GM21423 (cell line): ENCODE results near the gene GC.
A peak's percentile ranks its signal among the peaks of the same experiment; 100 is the strongest.
"Not testable (repeated sequence)": the region's sequence is repeated elsewhere in the genome, so short reads cannot be mapped to it uniquely, and the experiment has no call there.

Source experiments
- ATAC-seq: cut with Tn5 transposase; IDR thresholded peaks from one replicate; pipeline ENCODE4 v1.9.1; 2021; ENCODE audit warnings: mild to moderate bottlenecking, moderate library complexity; ENCODE audit not compliant: unreplicated experiment

The GC gene, protein sequence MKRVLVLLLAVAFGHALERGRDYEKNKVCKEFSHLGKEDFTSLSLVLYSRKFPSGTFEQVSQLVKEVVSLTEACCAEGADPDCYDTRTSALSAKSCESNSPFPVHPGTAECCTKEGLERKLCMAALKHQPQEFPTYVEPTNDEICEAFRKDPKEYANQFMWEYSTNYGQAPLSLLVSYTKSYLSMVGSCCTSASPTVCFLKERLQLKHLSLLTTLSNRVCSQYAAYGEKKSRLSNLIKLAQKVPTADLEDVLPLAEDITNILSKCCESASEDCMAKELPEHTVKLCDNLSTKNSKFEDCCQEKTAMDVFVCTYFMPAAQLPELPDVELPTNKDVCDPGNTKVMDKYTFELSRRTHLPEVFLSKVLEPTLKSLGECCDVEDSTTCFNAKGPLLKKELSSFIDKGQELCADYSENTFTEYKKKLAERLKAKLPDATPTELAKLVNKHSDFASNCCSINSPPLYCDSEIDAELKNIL

DNA sequence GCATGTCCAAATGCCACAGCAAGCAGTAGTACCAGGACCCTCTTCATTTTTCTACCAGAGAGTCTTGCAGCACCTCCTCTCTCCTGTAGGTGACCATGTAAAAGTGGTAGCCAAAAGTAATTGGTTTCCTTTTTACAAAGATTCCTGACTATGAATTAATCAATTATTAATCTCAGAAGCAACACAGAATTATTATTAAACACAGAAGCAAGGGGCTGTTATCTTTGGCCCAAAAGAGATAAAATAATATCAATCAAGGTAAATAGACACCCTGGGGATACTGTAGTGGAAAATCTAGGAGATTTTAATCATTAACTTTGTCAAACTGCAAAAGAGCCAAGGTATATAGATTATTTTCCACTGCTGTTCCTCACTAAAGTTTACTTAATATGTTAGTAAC lies at the start of gene GC:
Gene GC, minus strand, starts transcription at position 108 of the 400 bp plus-strand sequence. Its CDS starts 61 bp downstream, at position 47.
- no peak for ATAC-seq

DNA sequence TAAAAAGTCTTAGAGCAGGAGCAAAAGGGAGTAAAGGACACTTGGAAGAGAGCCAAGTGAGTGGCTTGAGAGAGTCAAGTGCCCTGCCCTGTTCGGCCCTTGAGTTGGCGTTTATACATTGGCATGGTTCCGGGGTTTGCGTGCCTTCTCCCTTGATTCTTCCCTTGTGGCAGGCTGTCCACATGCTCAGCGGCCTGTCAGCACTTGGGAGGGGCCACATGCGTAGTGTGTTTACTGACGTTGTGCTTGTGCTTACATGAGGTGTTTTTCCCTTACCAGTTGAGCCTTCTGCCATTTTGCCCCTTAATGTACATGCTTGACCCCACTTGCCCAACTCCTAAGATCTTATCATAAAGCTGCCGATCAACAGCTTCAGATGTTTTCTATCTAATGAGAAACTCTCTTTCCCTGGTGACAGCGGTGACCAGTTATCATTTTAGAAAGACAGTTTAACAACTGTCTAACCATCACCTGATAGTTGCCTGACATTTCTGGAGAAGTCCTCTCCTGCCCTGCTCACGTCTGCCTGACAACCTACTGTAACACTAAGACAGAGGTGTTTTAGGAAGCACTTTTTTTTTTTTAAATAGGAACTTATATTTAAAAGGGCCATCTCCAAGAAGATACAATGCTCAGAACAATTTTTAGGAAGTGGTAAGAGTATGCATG lies 49.5 kb upstream of the GC start:
- ATAC-seq: no peak

DNA sequence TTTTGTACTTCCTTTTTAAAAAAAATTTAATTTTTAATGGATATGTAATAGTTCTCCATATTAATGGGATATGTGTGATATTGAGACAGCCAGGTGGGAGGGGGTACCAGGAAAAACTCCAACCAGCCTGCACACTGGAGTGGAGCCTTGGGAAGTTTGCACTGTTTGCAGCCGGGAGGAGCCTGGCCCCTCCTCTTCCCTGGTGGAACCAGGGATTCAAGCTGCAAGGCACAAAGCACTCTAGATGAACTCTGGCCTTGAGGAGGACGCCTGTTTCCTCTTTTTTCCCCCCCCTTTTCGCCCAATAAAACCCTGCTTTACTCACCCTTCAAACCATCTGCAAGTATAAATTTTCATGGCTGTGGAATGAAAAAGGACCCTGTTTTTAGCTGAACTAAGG lies 48.2 kb upstream of the GC start:
- ATAC-seq: no peak

DNA sequence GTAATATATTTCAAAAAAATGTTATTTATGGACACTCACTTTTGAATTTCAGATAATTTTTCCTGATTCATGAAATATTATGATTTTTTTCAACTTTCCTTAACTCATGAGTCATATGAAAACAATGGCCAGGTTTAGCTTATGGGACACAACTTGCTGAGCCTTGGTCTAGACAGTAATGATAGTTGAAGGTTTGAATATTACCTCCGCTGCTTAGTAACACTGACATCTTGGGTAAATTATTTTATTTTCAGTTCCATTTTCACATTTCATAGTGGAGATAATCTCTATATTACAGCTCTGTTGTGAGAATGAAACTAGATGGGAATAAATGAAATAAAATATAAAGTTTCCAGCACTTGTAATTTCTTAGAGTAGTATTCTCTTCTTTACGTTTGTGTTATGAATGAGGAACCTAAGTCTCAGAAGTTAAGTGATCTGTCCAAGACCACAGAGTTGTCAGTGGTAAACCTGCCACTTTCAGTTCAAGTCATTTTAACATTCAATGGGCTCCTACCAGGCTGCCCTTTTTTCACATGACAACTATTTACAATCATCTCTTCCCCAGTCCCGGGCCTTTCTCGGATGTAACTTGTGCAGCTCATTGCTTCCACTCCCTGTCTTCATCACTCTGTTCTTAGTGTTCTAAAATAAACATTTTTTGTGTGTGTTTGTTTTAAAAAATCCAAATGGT lies 46.8 kb upstream of the GC start:
- peak; percentile 73 for ATAC-seq

DNA sequence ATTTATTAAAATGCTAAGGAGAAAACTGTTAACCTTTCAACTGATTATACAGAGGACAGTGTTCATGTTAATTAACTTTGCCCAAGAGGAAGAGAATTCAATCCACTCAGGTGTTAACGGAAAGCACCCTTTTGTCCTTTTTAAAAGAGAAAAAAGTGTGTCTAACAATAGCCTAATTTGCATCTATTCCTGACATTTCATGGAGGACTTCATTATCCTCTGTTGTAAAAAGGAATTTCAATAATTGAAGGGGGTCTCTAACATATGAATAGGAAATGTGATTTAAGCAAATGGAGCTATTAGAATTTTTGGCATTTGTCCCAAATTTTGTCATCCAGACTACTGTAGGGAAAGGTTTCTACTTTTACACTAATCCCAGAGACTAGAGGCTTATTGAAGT lies 44.6 kb upstream of the GC start:
- no peak for ATAC-seq

DNA sequence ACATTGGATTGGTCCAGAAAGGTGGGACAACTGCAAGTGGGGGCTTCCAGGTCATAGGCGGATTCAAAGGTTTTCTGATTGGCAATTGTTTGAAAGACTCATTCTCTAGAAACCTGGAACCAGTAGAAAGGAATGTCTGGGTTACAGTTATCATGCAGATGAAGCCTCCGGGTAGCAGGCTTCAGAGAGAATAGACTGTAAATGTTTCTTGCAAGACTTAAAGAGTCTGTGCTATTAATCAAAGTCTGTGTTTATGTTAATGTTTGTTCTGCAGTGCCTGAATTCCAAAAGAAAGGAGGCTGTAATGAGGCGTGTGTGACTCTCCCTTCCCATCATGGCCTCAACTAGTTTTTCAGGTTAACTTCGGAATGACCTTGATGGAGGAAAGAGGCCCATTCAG lies 43.9 kb upstream of the GC start:
- no peak for ATAC-seq

DNA sequence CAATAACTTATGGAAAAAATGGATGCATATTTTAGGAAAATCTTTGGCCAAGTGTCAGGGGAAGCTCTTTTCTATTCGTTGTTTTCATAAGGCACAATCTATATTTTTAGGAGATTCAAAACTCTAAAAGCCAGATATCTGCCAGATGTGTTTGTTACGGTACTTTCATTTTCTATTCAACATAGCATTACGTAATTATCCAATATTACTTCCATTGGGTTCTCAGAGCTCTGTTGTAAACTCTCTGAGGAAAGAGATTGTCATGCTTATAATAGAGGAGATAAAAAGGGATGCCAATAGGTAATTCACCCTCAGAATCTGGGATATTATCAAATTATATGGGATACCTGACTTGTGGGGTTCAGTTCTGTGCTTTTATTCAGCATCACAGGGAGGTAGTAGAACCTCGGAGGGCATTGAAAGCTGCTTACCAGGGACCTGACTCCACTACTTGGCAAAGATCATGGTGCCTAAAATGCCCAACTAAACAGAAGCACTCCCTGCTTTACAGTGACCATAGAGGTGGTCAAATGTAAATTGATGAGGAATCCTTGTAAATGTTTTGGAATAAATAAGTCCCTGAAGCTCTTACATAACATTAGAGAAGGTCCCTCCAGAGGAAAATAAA lies 32.9 kb upstream of the GC start:
- no peak for ATAC-seq

DNA sequence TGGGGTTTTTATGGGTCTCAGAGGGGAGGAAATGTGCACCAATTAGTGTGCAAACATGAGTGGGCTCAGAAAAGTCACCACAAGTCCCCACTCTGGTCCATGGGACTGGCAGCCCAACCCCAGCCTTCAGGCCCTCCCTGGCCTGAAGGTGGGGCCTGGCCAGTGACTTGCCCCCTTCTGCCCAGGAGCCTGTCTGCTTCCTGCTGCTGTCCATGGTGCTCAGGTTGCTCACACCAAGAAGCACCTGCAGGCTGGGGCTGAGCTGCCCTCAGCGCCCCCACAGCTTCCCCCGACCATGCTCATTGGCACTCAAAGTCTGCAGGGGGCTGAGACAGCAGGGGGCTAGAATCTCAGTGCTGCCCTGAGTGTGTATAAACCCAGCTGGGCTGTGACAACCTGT lies 30.6 kb upstream of the GC start:
- no peak for ATAC-seq

DNA sequence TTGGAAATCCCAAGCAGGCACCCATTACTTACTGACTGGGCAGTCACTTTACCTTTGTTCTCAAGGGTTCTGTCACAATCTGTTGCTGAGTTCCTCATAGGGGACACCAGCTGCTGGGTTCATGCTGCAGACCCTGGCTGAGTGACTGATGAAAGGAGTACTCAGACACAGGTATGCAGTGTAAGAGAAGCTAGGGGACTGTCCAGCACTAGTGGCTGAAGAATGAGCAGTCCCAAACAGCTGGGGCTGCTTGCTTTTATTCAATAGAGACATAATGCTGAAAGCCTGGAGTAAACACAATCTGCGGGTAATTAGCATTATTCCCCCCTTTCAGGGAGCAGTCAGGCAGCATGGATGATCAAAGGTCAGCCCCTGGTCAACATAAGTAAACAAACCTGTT lies 25.9 kb upstream of the GC start:
- not testable (repeated sequence) for ATAC-seq

DNA sequence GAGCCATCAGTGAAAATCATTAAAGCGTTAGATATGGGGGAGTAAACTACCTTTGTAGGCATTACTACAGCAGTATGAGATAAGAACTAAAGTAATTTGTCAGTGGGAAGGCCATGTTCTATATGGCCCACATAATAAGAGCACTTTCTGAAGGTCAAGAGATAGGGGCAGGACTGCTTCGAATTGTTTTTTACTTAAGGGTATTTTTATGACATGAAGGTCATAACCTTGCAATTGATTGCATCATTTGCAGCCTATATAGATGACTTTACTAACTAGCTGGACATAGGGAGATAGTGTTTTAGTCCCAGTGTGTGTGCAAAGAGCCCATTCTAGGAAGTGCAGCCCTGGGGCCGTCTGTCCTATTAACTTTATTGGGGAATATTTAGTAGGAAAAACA lies 23.6 kb upstream of the GC start:
- no peak for ATAC-seq

DNA sequence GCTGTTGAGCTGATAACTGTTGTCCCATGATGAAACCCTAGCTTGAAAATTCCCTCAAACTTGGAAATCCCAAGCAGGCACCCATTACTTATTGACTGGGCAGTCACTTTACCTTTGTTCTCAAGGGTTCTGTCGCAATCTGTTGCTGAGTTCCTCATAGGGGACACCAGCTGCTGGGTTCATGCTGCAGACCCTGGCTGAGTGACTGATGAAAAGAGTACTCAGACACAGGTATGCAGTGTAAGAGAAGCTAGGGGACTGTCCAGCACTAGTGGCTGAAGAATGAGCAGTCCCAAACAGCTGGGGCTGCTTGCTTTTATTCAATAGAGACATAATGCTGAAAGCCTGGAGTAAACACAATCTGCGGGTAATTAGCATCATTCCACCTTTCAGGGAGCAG lies 21.4 kb upstream of the GC start:
- not testable (repeated sequence) for ATAC-seq

DNA sequence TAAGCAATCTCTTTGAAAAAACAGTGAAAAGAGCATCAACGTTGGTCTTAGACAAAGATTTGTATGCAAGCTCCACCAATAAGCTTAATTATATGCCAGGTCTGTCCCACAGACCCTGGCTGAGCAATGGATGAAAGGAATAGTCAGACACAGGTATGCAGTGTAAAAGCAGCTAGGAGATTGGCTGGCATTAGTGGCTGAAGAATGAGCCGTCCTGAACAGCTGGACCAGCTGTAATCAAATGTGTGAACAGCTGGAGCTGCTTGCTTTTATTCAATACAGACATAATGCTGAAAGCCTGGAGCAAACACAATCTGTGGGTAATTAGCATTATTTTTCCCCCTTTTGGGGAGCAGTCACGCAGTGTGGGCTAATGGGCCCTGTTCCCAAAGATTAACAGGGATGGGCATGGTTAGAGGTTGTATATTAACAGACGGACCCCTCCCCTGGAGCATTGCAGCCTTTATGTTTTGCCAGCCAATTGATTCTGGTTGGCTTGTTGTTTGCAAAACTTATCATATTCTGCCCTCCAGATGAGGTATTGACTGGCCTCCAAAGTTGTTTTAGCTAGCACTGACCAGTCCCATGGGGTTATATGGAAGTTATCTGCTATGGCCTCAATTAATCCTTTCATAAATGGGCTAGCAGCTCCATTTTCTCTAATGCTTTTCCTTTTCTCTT lies 20.3 kb upstream of the GC start:
- not testable (repeated sequence) for ATAC-seq

DNA sequence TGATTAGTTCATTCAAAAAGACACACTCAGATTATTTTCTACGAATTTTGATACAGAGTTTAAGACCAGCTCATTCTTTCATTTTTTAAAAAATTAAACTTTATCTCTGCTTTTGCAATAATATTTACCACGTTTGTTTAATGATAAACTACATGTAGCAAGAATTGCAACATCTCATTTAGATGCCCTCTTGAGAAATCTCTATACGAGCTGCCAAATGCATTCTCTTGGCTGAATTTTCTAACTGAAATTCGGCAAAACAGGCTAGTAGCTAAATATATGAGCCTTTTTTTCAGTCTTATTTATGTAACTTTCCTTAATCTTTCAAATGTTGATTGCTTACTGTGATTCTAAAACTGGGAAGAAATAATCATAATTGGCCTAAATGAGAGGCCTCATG lies 2.1 kb upstream of the GC start:
- no peak for ATAC-seq

DNA sequence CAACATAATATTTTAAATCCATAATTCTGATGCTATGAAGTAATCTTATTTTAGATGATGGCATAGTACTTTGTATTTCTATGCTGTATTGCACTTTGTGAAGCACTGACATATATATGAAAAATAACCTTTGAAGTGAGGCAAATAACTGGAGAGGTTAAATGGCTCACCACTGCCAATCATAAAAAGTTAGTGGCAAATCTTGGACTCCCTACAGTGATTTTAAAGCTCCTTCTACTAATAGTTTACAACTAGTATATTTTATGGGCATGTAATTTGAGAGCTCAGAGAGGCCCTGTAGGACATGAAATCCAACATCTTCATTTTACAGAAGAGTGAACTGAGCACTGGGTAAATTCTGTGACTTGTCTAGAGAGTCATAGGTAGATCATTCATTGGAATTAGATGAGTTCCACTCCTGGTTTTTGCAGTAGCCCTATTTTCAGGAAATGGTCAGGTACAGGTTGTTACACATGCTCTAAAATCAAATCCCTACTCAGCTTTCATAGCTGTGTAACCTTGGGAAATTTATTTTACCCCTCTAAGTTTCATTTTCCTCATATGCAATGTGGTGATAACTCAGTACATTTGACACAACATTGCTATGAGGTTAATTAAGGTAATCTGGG lies 804 bp upstream of the GC start:
- ATAC-seq: no peak

DNA sequence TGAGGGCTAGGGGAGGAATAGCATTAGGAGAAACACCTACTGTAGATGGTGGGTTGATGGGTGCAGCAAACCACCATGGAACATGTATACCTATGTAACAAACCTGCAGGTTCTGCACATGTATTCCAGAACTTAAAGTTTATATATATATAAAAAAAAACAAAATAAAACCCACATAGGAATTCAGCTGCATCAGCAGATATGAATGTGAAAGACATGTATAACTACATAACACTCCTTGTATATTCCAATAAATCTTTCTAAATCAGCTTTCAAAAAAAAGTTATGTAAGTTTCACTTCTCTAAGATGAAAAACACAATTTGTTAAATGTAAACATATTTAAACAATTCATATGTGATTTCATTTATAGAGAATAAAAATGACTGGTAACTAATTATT lies 6.0 kb downstream of the GC start:
- no peak for ATAC-seq

DNA sequence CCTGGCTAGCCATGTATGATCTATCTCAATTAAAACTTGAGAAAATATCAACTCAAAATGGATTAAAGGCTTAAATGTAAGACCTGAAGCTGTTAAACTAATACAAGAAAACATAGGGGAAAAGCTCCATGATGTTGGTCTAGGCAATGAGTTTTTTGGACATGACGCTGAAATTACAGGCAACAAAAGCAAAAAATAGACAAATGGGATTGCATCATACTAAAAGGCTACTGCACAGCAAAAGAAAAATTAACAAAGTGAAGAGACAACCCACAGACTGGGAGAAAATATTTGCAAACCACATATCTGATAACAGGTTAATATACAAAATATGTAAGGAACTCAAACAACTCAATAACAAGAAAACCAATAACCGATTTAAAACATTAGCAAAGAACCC lies 8.4 kb downstream of the GC start:
- no peak for ATAC-seq

DNA sequence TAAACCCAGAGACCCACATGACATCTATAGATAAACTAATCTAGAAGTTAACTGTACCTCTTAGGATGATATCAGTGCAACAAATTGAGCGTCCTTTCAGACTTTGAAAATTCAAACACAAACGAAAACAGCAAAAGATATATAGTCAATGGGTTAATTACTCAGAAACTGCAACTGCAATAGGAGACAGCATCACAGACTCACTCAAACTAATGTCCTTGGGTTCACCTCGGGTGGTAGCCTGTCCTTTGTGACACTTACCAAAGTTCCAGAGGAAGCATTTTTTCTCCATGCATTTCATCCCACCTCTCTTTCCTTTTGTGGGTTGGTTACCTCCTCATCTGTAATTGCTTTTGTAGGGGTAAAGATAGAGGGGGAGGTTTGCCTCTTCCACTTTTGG lies 9.7 kb downstream of the GC start:
- ATAC-seq: no peak

DNA sequence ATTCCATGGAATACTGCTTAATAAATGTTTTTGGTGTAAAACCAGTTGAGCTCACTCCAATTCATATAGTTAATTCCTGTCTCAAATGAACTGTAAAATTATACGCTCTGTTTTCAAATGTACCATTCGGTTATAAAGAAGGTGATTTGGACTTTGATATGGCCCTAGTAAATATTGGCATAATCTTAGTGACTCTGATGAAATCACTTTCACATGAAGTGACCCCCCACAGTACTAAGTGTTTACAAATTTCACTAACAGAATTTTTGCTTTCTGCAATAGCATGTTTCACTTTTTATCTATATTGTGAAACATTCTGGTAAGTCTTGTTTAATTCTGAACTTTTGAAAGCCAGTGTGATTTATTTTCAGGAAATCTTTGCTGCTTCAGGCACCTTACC lies 10.9 kb downstream of the GC start:
- no peak for ATAC-seq

DNA sequence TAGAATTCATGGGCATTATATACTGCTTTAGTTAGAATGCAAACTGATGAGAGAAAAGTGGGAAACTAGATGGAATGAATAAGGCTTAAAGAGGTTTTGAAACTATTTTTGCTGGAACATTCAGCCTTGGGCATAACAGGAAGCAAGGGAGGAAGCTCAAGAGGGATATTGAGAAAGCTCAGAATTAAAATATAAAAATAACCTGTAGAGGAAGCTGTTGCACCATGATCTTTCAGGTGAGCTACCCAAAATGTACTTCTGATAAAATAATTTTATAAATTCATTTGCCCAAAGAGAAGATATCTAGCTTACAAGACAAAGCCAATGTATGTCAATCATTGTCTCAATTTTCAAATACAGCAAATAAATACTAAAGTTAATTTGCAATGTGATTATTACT lies 11.3 kb downstream of the GC start:
- no peak for ATAC-seq

DNA sequence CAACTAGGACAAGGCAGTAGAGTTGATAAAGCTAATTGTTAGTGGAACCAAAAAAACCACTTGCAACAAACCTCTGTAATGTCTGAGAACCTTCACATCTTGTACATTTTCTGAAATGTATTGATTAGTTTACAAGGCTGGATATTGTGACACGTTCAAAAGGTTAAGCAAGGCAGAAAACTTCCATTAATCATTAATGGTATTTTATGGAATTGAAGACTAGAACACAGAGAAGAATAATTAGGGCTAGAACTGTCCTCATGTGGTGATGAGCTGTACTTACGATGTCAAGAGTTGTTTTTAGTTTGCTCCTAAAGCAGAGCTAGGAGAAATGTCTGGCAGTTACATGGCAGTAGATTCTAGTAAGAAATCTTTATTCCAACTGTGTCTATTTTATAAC lies 12.3 kb downstream of the GC start:
- ATAC-seq: no peak
